GM18498 (cell line): ENCODE data around the gene TBC1D2.
"Not testable (repeated sequence)": the region's sequence is repeated elsewhere in the genome, so short reads cannot be mapped to it uniquely, and the experiment has no call there.

Experiments used
- ATAC-seq: cut with Tn5 transposase; IDR thresholded peaks from one replicate; pipeline ENCODE4 v1.9.1; 2021; ENCODE audit warnings: mild to moderate bottlenecking, moderate library complexity; ENCODE audit not compliant: unreplicated experiment

Gene TBC1D2

DNA sequence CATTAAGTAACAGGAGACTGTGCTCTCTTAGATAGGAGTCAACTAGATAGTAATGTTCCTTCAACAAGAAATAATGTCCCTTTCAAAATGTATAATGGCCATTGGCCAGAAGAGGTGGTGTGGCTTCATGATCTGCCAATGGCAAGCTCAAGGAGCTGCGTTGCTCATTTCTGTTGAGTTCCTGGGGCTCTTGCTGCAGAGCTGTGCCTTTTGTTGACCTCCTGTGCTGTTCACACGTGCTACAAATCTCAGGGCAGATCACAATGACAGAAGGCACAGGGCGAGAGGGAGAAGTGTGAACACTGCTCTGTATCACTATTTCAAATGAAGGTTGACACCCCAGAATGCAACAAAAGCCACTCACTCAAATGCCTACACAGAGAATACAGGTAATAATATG is 16.0 kb upstream of the TBC1D2 start:
- ATAC-seq = no peak

- not testable (repeated sequence) for ATAC-seq
Observed at GRCh38 chr9:98270284-98270683, 14.8 kb upstream of the TBC1D2 start.

GRCh38 chr9:98269652-98270051 is 14.2 kb upstream of the TBC1D2 start:
- not testable (repeated sequence) for ATAC-seq

DNA sequence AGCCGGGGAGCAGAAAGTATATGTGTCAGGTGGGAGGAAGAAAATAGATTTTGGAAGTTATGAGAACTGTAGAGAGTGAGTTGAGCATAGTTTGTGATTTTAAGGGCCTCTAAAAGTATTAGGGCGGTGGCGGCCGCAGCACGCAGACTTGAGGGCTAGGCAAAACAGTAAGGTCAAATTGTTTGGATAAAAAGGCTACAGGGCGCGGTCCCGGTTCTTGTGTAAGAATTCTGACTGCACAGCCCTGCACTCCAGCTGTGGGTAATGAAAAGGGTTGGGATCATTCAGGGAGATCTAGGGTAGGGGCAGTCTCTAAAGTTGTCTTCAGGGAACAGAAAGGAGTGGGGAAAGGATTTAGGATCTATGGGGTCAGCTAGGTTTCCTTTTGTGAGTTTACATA is 12.1 kb upstream of the TBC1D2 start:
- not testable (repeated sequence) for ATAC-seq

- ATAC-seq = no peak
Observed at GRCh38 chr9:98264516-98264915, 9.1 kb upstream of the TBC1D2 start.

- peak; percentile 83 for ATAC-seq
Observed at GRCh38 chr9:98263482-98264357, 8.3 kb upstream of the TBC1D2 start.

GRCh38 chr9:98263080-98263479 is 7.6 kb upstream of the TBC1D2 start:
- no peak for ATAC-seq

- ATAC-seq = no peak
Observed at GRCh38 chr9:98262056-98262455, 6.6 kb upstream of the TBC1D2 start.

DNA sequence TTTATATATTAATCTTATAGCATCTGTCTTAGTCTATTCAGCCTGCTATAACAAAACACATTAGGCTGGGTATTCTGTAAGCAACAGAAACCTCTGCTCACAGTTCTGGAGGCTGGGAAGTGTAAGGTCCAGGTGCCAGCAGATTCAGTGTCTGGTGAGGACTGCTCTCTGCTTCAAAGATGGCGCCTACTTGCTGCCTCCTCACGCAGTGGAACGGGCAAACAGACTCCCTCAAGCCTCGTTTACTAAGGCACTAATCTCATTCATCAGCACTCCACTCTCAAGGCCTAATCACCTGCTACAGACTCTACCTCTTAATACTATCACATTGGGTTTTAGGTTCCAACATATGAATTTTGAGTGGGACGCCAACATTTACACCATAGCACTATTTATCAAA is 5.2 kb upstream of the TBC1D2 start:
- no peak for ATAC-seq

DNA sequence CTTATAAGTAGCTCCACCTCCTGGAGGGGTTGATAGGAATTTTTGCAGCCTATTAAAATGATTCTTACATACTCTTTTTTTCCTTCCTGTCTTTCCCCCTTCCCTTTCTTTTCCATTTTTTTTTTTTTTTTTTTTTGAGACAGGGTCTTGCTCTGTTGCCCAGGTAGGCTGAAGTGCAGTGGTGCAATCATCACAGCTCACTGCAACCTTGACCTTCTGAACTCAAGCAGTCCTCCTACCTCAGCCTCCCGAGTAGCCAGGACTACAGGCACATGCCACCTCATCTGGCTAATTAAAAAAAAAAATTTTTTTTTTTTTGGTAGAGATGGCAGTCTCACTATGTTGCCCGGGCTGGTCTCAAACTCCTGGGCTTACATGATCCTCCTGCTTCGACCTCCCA is 4.3 kb upstream of the TBC1D2 start:
- no peak for ATAC-seq

GRCh38 chr9:98256756-98257155 is 1.3 kb upstream of the TBC1D2 start:
- no peak for ATAC-seq

- peak; percentile 6 for ATAC-seq
Observed at GRCh38 chr9:98255061-98255577, 330 bp downstream of the TBC1D2 start.

- ATAC-seq = no peak
Observed at GRCh38 chr9:98254228-98255060, 1.0 kb downstream of the TBC1D2 start.

DNA sequence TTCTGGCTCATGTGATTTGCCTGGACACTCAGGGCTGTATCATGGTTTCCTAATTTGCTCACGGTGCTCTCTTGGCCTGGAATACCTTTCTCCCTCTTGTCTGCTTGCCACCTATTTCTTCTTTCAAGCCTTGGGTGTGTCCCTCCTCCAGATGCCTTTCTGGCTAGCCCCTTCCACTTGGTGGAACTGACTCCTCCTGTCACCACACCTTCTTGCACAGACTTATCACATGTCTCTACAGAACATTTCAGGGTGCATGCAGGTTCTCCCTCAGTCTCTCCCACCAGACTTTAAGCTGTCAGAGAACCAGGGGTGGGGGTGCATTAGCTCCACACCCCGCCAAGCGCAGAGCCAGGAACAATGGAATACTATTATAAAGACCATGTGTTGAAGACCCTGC is 1.9 kb downstream of the TBC1D2 start:
- no peak for ATAC-seq

- no peak for ATAC-seq
Observed at GRCh38 chr9:98251551-98251950, 3.9 kb downstream of the TBC1D2 start.

DNA sequence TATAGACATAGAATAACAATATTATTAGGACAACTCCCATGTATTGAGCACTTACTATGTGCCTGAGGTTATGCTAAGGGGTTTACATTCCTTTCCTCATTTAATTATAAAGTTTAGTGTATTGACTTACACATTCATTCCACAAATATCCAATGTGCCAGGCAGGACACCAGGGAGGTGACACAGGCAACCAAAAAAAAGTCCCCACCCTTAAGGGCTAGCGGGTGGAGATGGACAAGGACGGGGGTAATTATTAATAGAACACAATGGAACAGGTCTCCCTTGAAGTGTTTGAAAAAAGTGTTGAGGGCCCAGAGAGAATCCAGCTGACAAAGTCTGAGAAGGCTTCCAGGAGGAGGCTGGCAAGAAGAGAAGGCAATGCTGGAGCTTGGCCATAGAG is 5.7 kb downstream of the TBC1D2 start:
- ATAC-seq = no peak

GRCh38 chr9:98248737-98249474 is 6.5 kb downstream of the TBC1D2 start:
- ATAC-seq = no peak

DNA sequence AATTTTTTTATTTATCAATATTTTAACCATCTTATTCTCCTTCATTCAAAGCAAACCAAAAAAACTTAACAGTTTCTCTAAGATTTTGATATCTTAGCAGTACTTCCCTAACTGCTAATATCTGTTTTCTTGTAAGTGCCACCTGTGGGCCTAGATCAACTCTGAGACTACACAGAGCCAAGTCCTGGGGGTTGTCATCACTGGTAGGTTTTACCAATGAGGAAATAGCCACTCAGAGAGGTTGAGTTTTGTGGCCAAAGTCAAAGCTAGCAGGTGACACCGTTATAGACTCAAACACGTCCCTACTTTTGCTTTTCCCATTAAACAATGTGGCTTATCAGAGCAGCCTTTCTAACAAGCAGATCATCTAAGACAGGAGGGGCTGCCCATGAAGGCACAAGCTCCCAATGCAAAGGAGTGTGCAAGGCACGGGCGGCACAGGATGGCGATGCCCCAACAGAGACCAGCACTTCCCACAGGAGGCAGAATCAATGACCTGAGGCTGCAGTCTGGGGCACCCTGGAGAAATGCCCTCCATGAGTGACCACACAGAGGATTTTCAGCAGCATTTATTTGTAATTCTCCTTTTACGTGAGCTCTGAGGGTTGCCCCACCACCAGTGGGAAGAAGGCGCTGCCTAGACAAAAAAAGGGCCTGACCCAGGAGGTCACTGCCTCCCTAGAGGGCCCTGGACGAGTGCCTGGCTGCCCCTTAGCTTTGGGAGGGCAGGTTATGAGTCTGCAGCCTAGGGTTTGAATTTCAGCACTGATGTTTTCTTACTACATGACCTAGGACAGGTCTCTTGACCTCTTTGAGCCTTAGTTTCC is 7.4 kb downstream of the TBC1D2 start:
- ATAC-seq = no peak

- no peak for ATAC-seq
Observed at GRCh38 chr9:98242426-98242825, 13.0 kb downstream of the TBC1D2 start.
